Measurements from ENCODE around the gene MAP2K5.

MAP2K5 gene

DNA sequence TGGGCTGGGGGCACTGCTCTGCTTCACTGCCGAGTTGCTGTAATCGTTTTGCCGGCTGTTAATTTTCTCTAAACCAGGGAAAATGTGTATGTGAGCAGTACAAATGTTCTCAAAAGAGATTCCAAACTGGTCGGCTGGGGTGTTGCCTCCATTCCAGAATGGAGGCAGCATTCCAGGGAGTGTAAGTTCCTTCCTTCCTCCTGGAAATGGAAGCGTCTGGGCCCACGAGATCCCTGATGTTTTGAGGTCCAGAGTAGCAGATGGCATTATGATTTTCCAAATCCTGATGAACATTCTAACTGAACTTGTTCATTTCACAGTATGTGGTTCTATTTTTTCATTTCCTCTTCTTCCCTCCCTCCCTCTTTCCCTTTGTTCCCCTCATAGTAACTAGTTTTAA, 218.4 kb downstream of the MAP2K5 start:
- Histone ChIP-seq H3F3A (ENCODE audit: insufficient read depth, low read length) (no peaks in the 10 kb centered on the region; the same call in 1 of the 2 replicates), H3K9me2 (ENCODE audit: low read depth, low read length) (no peaks in the 10 kb centered on the region), H3K79me2 (ENCODE audit: insufficient read depth, low read length) (no peaks in the 10 kb centered on the region), H3K4me2 (ENCODE audit: low read length) (peak overlapping the region; percentile 84), H3K27me3 (ENCODE audit: insufficient read depth, low read length) (no peaks in the 10 kb centered on the region), H3K36me3 (ENCODE audit: insufficient read depth, low read length) (no peaks in the 10 kb centered on the region), H3K27ac (ENCODE audit: low read depth, low read length, poor library complexity, severe bottlenecking) (peak overlapping the region; percentile 91), H4K20me1 (ENCODE audit: insufficient read depth, low read length) (no peaks in the 10 kb centered on the region), H3K9ac (ENCODE audit: low read length) (peak overlapping the region; percentile 77), H2AFZ (ENCODE audit: low read length) (no peak overlapping the region), H3K9me3 (ENCODE audit: low read length) (no peaks in the 10 kb centered on the region), H3K4me3 (ENCODE audit: low read depth, low read length, poor library complexity, severe bottlenecking) (peak overlapping the region; percentile 59), H3K4me1 (ENCODE audit: insufficient read depth, low read length, severe bottlenecking) (peaks cover 85% of the 10 kb centered on the region)
- TF ChIP-seq, protein P1, sequence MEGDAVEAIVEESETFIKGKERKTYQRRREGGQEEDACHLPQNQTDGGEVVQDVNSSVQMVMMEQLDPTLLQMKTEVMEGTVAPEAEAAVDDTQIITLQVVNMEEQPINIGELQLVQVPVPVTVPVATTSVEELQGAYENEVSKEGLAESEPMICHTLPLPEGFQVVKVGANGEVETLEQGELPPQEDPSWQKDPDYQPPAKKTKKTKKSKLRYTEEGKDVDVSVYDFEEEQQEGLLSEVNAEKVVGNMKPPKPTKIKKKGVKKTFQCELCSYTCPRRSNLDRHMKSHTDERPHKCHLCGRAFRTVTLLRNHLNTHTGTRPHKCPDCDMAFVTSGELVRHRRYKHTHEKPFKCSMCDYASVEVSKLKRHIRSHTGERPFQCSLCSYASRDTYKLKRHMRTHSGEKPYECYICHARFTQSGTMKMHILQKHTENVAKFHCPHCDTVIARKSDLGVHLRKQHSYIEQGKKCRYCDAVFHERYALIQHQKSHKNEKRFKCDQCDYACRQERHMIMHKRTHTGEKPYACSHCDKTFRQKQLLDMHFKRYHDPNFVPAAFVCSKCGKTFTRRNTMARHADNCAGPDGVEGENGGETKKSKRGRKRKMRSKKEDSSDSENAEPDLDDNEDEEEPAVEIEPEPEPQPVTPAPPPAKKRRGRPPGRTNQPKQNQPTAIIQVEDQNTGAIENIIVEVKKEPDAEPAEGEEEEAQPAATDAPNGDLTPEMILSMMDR (IDR thresholded peaks at IDR 0.05; ENCODE audit: low read length) = no peak
- TF ChIP-seq EZH2 (IDR thresholded peaks at IDR 0.05; ENCODE audit: borderline replicate concordance, low read length) = no peak

- H3K9me2 ChIP-seq (ENCODE audit: low read depth, low read length) = no peaks in the 10 kb centered on the region
- H3K4me2 ChIP-seq (ENCODE audit: low read length) = peak overlapping the region; percentile 84
- no peaks in the 10 kb centered on the region for H3K79me2 ChIP-seq (ENCODE audit: insufficient read depth, low read length)
- H4K20me1 ChIP-seq (ENCODE audit: insufficient read depth, low read length) = no peaks in the 10 kb centered on the region
- no peak overlapping the region for H2AFZ ChIP-seq (ENCODE audit: low read length)
- H3K9ac ChIP-seq (ENCODE audit: low read length) = peak overlapping the region; percentile 77
- no peaks in the 10 kb centered on the region; the same call in 1 of the 2 replicates for H3F3A ChIP-seq (ENCODE audit: insufficient read depth, low read length)
- TF ChIP-seq, protein P1 (IDR thresholded peaks at IDR 0.05; ENCODE audit: low read length) = no peak
- TF ChIP-seq EZH2 (IDR thresholded peaks at IDR 0.05; ENCODE audit: borderline replicate concordance, low read length) = no peak
- H3K9me3 ChIP-seq (ENCODE audit: low read length) = no peaks in the 10 kb centered on the region
- H3K4me3 ChIP-seq (ENCODE audit: low read depth, low read length, poor library complexity, severe bottlenecking) = peak overlapping the region; percentile 59
- peak overlapping the region; percentile 91 for H3K27ac ChIP-seq (ENCODE audit: low read depth, low read length, poor library complexity, severe bottlenecking)
- H3K4me1 ChIP-seq (ENCODE audit: insufficient read depth, low read length, severe bottlenecking) = peaks cover 89% of the 10 kb centered on the region
- H3K36me3 ChIP-seq (ENCODE audit: insufficient read depth, low read length) = no peaks in the 10 kb centered on the region
- H3K27me3 ChIP-seq (ENCODE audit: insufficient read depth, low read length) = no peaks in the 10 kb centered on the region
Observed at GRCh38 chr15:67761343-67761742, 218.8 kb downstream of the MAP2K5 start.

- peak overlapping the region; percentile 77 for H3K9ac ChIP-seq (ENCODE audit: low read length)
- H3K4me2 ChIP-seq (ENCODE audit: low read length) = peak overlapping the region; percentile 84
Observed at GRCh38 chr15:67762610-67763368, 220.3 kb downstream of the MAP2K5 start.

More at GRCh38 chr15:67762610-67763368, 220.3 kb downstream of the MAP2K5 start:
- TF ChIP-seq EZH2 (IDR thresholded peaks at IDR 0.05; ENCODE audit: borderline replicate concordance, low read length) = no peak
- TF ChIP-seq, protein P1 (IDR thresholded peaks at IDR 0.05; ENCODE audit: low read length) = no peak
- no peaks in the 10 kb centered on the region for H3K36me3 ChIP-seq (ENCODE audit: insufficient read depth, low read length)
- no peaks in the 10 kb centered on the region for H3K79me2 ChIP-seq (ENCODE audit: insufficient read depth, low read length)
- H3K27me3 ChIP-seq (ENCODE audit: insufficient read depth, low read length) = no peaks in the 10 kb centered on the region
- no peak overlapping the region for H2AFZ ChIP-seq (ENCODE audit: low read length)
- H3F3A ChIP-seq (ENCODE audit: insufficient read depth, low read length) = no peaks in the 10 kb centered on the region; the same call in 1 of the 2 replicates
- H3K9me3 ChIP-seq (ENCODE audit: low read length) = no peaks in the 10 kb centered on the region
- H3K9me2 ChIP-seq (ENCODE audit: low read depth, low read length) = no peaks in the 10 kb centered on the region
- H3K4me3 ChIP-seq (ENCODE audit: low read depth, low read length, poor library complexity, severe bottlenecking) = peak overlapping the region; percentile 59
- H3K27ac ChIP-seq (ENCODE audit: low read depth, low read length, poor library complexity, severe bottlenecking) = peak overlapping the region; percentile 91
- H3K4me1 ChIP-seq (ENCODE audit: insufficient read depth, low read length, severe bottlenecking) = peaks cover 99% of the 10 kb centered on the region
- no peaks in the 10 kb centered on the region for H4K20me1 ChIP-seq (ENCODE audit: insufficient read depth, low read length)

All from OCI-LY1 (cell line).